Measurements from ENCODE around the gene LPCAT2.
A peak's percentile ranks its signal among the peaks of the same experiment; 100 is the strongest.

The LPCAT2 gene

GRCh38 chr16:55480228-55480655 lies 28.6 kb upstream of the LPCAT2 start:
- no peak for DNase-seq

- no peak for DNase-seq
Measured at GRCh38 chr16:55481023-55481422, 27.8 kb upstream of the LPCAT2 start.

GRCh38 chr16:55482056-55482455 lies 26.8 kb upstream of the LPCAT2 start:
- DNase-seq = no peak

- DNase-seq = no peak
Measured at GRCh38 chr16:55487048-55487803, 21.6 kb upstream of the LPCAT2 start.

GRCh38 chr16:55488306-55488705 lies 20.6 kb upstream of the LPCAT2 start:
- no peak for DNase-seq

- no peak for DNase-seq
Measured at GRCh38 chr16:55489119-55489955, 19.5 kb upstream of the LPCAT2 start.

- no peak for DNase-seq
Measured at GRCh38 chr16:55489956-55490265, 19.0 kb upstream of the LPCAT2 start.

- DNase-seq = no peak
Measured at GRCh38 chr16:55490301-55490700, 18.6 kb upstream of the LPCAT2 start.

- DNase-seq = no peak
Measured at GRCh38 chr16:55491691-55492090, 17.2 kb upstream of the LPCAT2 start.

GRCh38 chr16:55492756-55493380 lies 16.0 kb upstream of the LPCAT2 start:
- no peak for DNase-seq

GRCh38 chr16:55494994-55495421 lies 13.9 kb upstream of the LPCAT2 start:
- DNase-seq = no peak

GRCh38 chr16:55495616-55496289 lies 13.1 kb upstream of the LPCAT2 start:
- peak; percentile 55 for DNase-seq

- peak; percentile 55 for DNase-seq
Measured at GRCh38 chr16:55496509-55497145, 12.2 kb upstream of the LPCAT2 start.

- DNase-seq = no peak
Measured at GRCh38 chr16:55497558-55497957, 11.3 kb upstream of the LPCAT2 start.

- no peak for DNase-seq
Measured at GRCh38 chr16:55498101-55498500, 10.8 kb upstream of the LPCAT2 start.

- DNase-seq = no peak
Measured at GRCh38 chr16:55499281-55499680, 9.6 kb upstream of the LPCAT2 start.

- no peak for DNase-seq
Measured at GRCh38 chr16:55499951-55500529, 8.8 kb upstream of the LPCAT2 start.

GRCh38 chr16:55500530-55501011 lies 8.3 kb upstream of the LPCAT2 start:
- peak; percentile 27 for DNase-seq

GRCh38 chr16:55501549-55502322 lies 7.1 kb upstream of the LPCAT2 start:
- peak; percentile 5 for DNase-seq

- DNase-seq = peak; percentile 97
Measured at GRCh38 chr16:55502801-55503366, 6.0 kb upstream of the LPCAT2 start.
